ENCODE data around the gene TEX47. TPM values are rescaled to one million over a fixed set of nuclear protein-coding genes. Genes with fewer than 3 reads are reported as not detected.

The TEX47 gene
- polyA plus RNA-seq, 3 donors: not detected

- H3K4me1 Mint-ChIP-seq: no peaks in the 10 kb centered on the region
- Histone ChIP-seq H3K4me3 (replicated peaks in 1 of 3; ENCODE audit: low read depth in 2 of 3, low read length in 3 of 3) (no peak overlapping the region), H3K4me1 (ENCODE audit: control insufficient read depth in 1 of 2, insufficient read depth in 2 of 2, low read length in 2 of 2) (no peaks in the 10 kb centered on the region), H2AFZ (ENCODE audit: insufficient read depth, low read depth, low read length, poor library complexity, severe bottlenecking) (no peak overlapping the region), H3K36me3 (replicated peaks in 1 of 2; ENCODE audit: control insufficient read depth in 1 of 2, insufficient read depth in 2 of 2, low read length in 2 of 2) (no peaks in the 10 kb centered on the region), H3K79me2 (ENCODE audit: insufficient read depth, low read length) (no peaks in the 10 kb centered on the region), H3K27me3 (ENCODE audit: control insufficient read depth in 2 of 2, insufficient read depth in 2 of 2, low read length in 2 of 2) (no peaks in the 10 kb centered on the region), H3K27ac (ENCODE audit: low read depth in 1 of 2, low read length in 2 of 2) (no peak overlapping the region), H3K9ac (ENCODE audit: insufficient read depth, low read length, poor library complexity, severe bottlenecking) (no peak overlapping the region), H4K20me1 (ENCODE audit: insufficient read depth, low read length) (no peaks in the 10 kb centered on the region), H3K4me2 (replicated peaks; ENCODE audit: extremely low read depth, low read length, poor library complexity, severe bottlenecking) (no peak overlapping the region), H3K9me3 (replicated peaks in 1 of 2; ENCODE audit: control insufficient read depth in 1 of 2, insufficient read depth in 1 of 2, low read length in 2 of 2) (no peaks in the 10 kb centered on the region)
- DNase-seq: no peak
- H3K36me3 Mint-ChIP-seq: no peaks in the 10 kb centered on the region
- H3K27me3 Mint-ChIP-seq (ENCODE audit: low read depth in 3 of 3): peaks cover 0 to 5% (median 1%) of the 10 kb centered on the region in 3 donors
- TF ChIP-seq CTCF (IDR thresholded peaks at IDR 0.05): no peak
- intact Hi-C loops (cut with micrococcal nuclease): no loop called here
- no peak overlapping the region for H3K27ac Mint-ChIP-seq
- H3K4me3 Mint-ChIP-seq: no peak overlapping the region
- H3K9me3 Mint-ChIP-seq: peaks cover 0 to 5% (median 2%) of the 10 kb centered on the region in 7 donors
These were observed 19.7 kb downstream of the TEX47 start for GRCh38 chr7:88775838-88776237.

GRCh38 chr7:88772776-88773175 is 22.8 kb downstream of the TEX47 start:
- H3K4me1 Mint-ChIP-seq: no peaks in the 10 kb centered on the region
- no peaks in the 10 kb centered on the region for H3K27me3 ChIP-seq (ENCODE audit: control insufficient read depth in 2 of 2, insufficient read depth in 2 of 2, low read length in 2 of 2)
- no peak overlapping the region for H3K27ac Mint-ChIP-seq
- H3K36me3 ChIP-seq (replicated peaks in 1 of 2; ENCODE audit: control insufficient read depth in 1 of 2, insufficient read depth in 2 of 2, low read length in 2 of 2): no peaks in the 10 kb centered on the region
- no peak overlapping the region for H3K4me2 ChIP-seq (replicated peaks; ENCODE audit: extremely low read depth, low read length, poor library complexity, severe bottlenecking)
- no peak overlapping the region for H3K4me3 ChIP-seq (replicated peaks in 1 of 3; ENCODE audit: low read depth in 2 of 3, low read length in 3 of 3)
- intact Hi-C loops (cut with micrococcal nuclease): no loop called here
- H3K9ac ChIP-seq (ENCODE audit: insufficient read depth, low read length, poor library complexity, severe bottlenecking): no peak overlapping the region
- H3K9me3 ChIP-seq (replicated peaks in 1 of 2; ENCODE audit: control insufficient read depth in 1 of 2, insufficient read depth in 1 of 2, low read length in 2 of 2): no peaks in the 10 kb centered on the region
- no peak overlapping the region for H3K4me3 Mint-ChIP-seq
- H2AFZ ChIP-seq (ENCODE audit: insufficient read depth, low read depth, low read length, poor library complexity, severe bottlenecking): no peak overlapping the region
- H3K27ac ChIP-seq (ENCODE audit: low read depth in 1 of 2, low read length in 2 of 2): no peak overlapping the region
- no peaks in the 10 kb centered on the region for H3K4me1 ChIP-seq (ENCODE audit: control insufficient read depth in 1 of 2, insufficient read depth in 2 of 2, low read length in 2 of 2)
- peaks cover 0 to 5% (median 2%) of the 10 kb centered on the region in 7 donors for H3K9me3 Mint-ChIP-seq
- H3K27me3 Mint-ChIP-seq (ENCODE audit: low read depth in 3 of 3): peaks cover 1 to 2% (median 2%) of the 10 kb centered on the region in 3 donors
- no peaks in the 10 kb centered on the region for H4K20me1 ChIP-seq (ENCODE audit: insufficient read depth, low read length)
- DNase-seq: no peak
- no peaks in the 10 kb centered on the region for H3K79me2 ChIP-seq (ENCODE audit: insufficient read depth, low read length)
- H3K36me3 Mint-ChIP-seq: no peaks in the 10 kb centered on the region
- TF ChIP-seq CTCF (IDR thresholded peaks at IDR 0.05): no peak
